Tibial nerve (tissue), 4 donors: Measurements from ENCODE around the gene DYDC1.

Source experiments
- CTCF ChIP-seq, 5 experiments: fragments of 200-600 bp in 3 of 5; fragments of 450-650 bp in 2 of 5; sonication (generic) in 3 of 5; IDR thresholded peaks; one replicate each; pipeline ENCODE4 v1.5.1; 2016 to 2019; ENCODE audit warnings: antibody characterized with exemption in 5 of 5, mild to moderate bottlenecking in 3 of 5, moderate library complexity in 2 of 5
- EP300 ChIP-seq, 2 donors: sonication (generic); formaldehyde crosslinking; IDR thresholded peaks; one replicate each; pipeline ENCODE4 v1.6.1; 2017; ENCODE audit warnings: antibody characterized with exemption in 2 of 2, mild to moderate bottlenecking in 1 of 2
- POLR2A ChIP-seq, 2 donors: fragments of 450-650 bp; IDR thresholded peaks; one replicate each; pipeline ENCODE4 v1.6.1; 2017; ENCODE audit warnings: antibody characterized with exemption in 2 of 2, mild to moderate bottlenecking in 2 of 2, moderate library complexity in 2 of 2

DNA sequence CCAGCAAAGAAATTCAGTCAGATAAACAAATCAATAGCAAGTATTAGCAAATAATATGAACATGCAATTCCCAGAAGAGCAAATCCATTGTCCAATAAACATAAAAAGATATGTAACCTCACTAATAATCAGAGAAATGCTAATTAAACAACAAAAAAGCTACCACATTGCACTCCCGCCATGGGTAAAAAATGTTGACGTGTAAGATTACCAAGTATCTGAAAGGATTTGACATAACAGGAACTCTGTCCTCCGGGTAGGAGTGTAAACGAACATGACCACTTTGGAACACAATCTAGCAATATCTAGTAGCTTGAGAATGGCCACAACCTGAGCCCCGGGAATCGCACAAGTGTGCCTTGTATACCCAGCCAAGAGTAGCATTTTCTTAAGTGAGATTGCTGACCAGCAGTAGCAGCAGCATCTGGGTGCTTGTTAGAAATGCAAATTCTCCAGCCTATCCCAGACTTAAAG lies 31.6 kb downstream of the DYDC1 start:
- TF ChIP-seq CTCF (IDR thresholded peaks at IDR 0.05) (no peak), POLR2A (IDR thresholded peaks at IDR 0.05) (no peak), EP300 (IDR thresholded peaks at IDR 0.05) (no peak)
